ENCODE results near the gene ZC3HAV1L.
"Not testable (repeated sequence)": the region's sequence is repeated elsewhere in the genome, so short reads cannot be mapped to it uniquely, and the experiment has no call there.

ZC3HAV1L gene

DNA sequence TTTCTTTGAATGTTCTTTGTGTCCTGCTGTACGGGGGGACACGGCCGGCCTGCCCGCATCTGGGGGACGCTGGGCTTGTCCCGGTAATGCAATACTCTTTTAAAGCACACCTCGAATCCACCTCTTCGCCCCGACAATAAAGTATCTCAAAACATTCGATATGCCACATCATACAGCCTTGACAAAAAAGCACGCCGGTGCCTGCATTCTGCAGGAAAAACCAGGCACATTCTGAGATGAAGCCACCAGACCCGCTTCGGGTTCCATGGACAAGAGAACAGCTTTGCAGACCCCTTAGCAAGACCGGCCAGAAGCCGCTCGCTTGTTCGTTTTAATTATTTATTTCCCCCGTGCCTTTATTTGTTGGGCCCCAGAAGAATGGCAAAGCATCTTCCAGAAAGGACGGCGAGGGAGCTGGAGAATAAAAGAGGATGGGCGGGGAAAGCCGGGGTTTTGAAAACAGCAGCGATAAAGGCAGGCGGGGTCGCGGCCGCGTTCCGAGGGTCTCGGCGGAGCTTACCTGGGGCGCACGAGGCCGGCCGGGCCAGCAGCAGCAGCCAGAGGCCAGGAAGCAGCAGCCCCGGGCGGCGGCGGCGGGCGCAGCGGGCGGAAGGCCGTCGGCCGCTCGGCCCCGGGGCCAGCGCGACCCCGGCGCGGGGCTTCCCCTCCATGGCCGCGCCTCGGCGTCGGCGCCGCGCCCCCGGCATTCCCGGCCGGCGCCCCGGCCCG, 55.1 kb downstream of the ZC3HAV1L start:
- TF ChIP-seq, protein P1, sequence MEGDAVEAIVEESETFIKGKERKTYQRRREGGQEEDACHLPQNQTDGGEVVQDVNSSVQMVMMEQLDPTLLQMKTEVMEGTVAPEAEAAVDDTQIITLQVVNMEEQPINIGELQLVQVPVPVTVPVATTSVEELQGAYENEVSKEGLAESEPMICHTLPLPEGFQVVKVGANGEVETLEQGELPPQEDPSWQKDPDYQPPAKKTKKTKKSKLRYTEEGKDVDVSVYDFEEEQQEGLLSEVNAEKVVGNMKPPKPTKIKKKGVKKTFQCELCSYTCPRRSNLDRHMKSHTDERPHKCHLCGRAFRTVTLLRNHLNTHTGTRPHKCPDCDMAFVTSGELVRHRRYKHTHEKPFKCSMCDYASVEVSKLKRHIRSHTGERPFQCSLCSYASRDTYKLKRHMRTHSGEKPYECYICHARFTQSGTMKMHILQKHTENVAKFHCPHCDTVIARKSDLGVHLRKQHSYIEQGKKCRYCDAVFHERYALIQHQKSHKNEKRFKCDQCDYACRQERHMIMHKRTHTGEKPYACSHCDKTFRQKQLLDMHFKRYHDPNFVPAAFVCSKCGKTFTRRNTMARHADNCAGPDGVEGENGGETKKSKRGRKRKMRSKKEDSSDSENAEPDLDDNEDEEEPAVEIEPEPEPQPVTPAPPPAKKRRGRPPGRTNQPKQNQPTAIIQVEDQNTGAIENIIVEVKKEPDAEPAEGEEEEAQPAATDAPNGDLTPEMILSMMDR (IDR thresholded peaks at IDR 0.05; ENCODE audit: control insufficient read depth, insufficient read depth, low read depth, low read length, missing control alignments) = no peak
- H3K4me3 ChIP-seq (ENCODE audit: control insufficient read depth, low read depth, low read length) = peak overlapping the region; percentile 62

DNA sequence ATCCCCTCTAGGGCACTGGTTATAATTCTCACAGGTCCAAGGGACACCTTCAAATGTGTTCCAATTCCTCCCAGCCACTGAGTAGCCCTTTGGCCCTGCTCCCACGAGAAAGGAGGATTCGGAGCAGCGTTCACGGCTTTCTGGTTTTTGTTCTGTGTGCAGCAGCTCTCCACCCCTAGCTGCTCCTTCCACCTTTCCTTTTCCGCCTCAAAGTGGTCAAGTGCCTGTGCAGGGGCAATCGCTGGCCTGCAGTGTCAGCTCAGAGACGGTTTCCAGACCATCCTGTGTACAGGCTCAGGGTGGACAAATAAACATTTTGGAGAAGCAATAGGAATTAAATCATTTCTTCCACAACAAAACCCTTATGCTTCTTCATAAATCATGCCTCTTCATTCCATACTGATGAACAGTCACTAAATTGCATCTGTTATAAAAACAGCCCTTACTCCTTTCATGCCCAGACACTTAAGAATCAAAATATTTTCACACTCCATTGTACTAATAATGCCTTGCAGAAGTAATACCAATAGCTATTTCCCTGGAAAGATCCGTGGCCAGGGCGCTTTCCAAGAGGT, 55.8 kb downstream of the ZC3HAV1L start:
- peak overlapping the region; percentile 62 for H3K4me3 ChIP-seq (ENCODE audit: control insufficient read depth, low read depth, low read length)
- TF ChIP-seq, protein P1 (IDR thresholded peaks at IDR 0.05; ENCODE audit: control insufficient read depth, insufficient read depth, low read depth, low read length, missing control alignments) = no peak
- DNase-seq (ENCODE audit: low read depth) = no peak

More for the DNA sequence above, 55.1 kb downstream of the ZC3HAV1L start:
- no peak for DNase-seq (ENCODE audit: low read depth)

DNA sequence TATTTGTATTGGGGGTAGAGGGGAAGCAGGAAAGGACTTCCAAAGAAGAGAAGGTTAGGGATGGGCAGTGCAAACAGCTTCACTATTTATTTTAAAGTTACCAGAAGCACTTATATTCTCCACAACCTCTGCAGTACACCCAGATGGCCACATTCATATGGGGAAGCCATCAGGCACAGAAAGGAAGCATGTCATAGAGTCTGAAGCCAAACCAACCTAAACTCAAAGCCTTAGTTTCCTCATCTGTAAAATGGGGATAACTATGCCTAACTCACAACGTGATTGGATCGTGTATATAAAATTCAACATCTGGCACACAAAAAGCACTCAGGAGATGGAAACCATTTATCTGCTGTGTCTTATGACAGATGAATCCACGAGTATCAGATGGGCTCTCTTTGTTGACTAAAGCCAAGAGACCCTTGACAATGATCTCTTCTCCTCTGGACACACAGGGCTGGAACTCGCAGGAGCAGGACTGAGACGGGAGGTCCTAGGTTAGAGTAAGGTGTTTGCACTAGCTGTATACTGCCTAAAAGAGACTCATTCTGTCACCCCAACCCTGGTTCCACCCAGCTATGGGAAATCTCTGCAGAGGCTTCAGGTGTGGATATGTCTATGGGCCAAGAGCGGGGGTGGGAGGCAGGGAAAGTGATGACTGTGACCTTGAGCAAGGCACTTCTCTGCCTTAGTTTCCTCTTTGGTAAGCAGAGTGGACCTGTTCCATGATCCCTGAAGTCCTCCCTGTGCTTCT, 56.4 kb downstream of the ZC3HAV1L start:
- no peak overlapping the region for H3K4me3 ChIP-seq (ENCODE audit: control insufficient read depth, low read depth, low read length)

DNA sequence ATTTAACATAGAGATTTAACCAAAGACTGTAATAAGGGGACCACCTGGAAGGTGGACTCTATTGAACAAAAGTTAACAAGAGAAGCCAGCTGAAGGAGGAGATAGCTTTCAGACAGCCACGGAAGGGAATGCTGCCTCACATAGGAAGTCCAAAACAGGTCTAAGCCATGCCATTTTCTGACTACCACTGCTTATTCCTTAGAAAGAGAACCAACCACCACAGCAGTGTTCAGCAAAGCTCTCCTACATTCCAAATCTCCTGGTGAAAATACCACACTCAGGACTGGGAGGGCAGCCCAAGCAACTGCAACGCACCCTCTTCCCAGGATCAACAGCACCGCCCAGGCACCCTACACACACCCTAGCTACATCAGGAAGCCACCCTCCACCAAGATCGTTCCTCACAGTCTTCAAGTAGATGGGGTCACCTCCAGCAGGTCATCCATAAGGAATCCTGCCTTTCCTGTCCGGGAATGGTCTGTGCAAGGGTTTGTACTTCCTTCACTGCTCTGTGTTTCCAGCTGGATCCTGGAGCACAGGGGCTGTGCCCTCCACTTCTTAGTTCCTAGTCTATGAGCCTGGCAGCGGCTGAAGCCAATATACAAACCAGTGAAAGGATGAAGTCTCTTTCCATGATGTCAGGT, 57.2 kb downstream of the ZC3HAV1L start:
- no peak for DNase-seq (ENCODE audit: low read depth)
- TF ChIP-seq, protein P1 (IDR thresholded peaks at IDR 0.05; ENCODE audit: control insufficient read depth, insufficient read depth, low read depth, low read length, missing control alignments) = no peak
- no peak overlapping the region for H3K4me3 ChIP-seq (ENCODE audit: control insufficient read depth, low read depth, low read length)

More for the DNA sequence above, 56.4 kb downstream of the ZC3HAV1L start:
- no peak for DNase-seq (ENCODE audit: low read depth)
- TF ChIP-seq, protein P1 (IDR thresholded peaks at IDR 0.05; ENCODE audit: control insufficient read depth, insufficient read depth, low read depth, low read length, missing control alignments) = no peak

DNA sequence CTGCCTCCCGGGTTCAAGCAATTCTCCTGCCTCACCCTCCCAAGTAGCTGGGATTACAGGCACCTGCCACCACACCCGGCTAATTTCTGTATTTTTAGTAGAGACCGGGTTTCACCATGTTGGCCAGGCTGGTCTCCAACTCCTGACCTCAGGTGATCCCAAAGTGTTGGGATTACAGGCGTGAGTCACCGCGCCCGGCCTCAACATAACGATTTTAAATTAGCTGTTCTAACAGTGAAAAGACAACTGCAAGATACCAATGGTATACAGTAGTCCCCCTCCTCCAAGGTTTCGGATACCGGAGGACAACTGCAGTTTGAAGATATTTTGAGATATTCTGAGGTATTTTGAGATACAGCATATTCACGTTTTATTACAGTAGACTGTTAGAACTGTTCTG, 59.7 kb downstream of the ZC3HAV1L start:
- H3K4me3 ChIP-seq (ENCODE audit: control insufficient read depth, low read depth, low read length); DNase-seq (ENCODE audit: low read depth): not testable (repeated sequence)

Measured in AG09309 (cell line).